DND-41 (cell line): ENCODE results near the gene SOCS1.
A peak's percentile ranks its signal among the peaks of the same experiment; 100 is the strongest.

Experiments used
- ATAC-seq: fragments of 200-7000 bp; cut with Tn5 transposase; 3 replicates; pipeline ENCODE4 v1.9.1; 2021; ENCODE audit warnings: low read depth; ENCODE audit not compliant: insufficient read depth
- DNase-seq: peaks from one replicate; pipeline ENCODE4 v3.0.0-alpha.2; 2020
- H2AFZ ChIP-seq: 2 replicates; pipeline ENCODE4 v1.6.0; 2012; ENCODE audit warnings: low read depth, low read length
- H3K27ac ChIP-seq: 2 replicates; pipeline ENCODE4 v1.5.1; 2012; ENCODE audit warnings: low read length, inconsistent platforms
- H3K27me3 ChIP-seq: fragments of 200-600 bp; sonication (generic); 2 replicates; pipeline ENCODE4 v1.6.0; 2012; ENCODE audit warnings: low read length, mild to moderate bottlenecking, inconsistent platforms; ENCODE audit not compliant: insufficient read depth, poor library complexity
- H3K36me3 ChIP-seq: 2 replicates; pipeline ENCODE4 v1.5.1; 2012; ENCODE audit warnings: low read length, inconsistent platforms; ENCODE audit not compliant: insufficient read depth
- H3K4me1 ChIP-seq: 2 replicates; pipeline ENCODE4 v1.5.1; 2012; ENCODE audit warnings: mild to moderate bottlenecking, low read length; ENCODE audit not compliant: insufficient read depth
- H3K4me2 ChIP-seq: 2 replicates; pipeline ENCODE4 v1.6.0; 2012; ENCODE audit warnings: mild to moderate bottlenecking, moderate library complexity, low read length, inconsistent platforms; ENCODE audit not compliant: insufficient read depth
- H3K4me3 ChIP-seq, 2 experiments: fragments of 200-600 bp in 1 of 2; shearing (Covaris generic) in 1 of 2; 2 replicates each; pipeline ENCODE4 v1.5.1; 2012 to 2016; ENCODE audit warnings: inconsistent platforms in 2 of 2, low read length in 2 of 2, mild to moderate bottlenecking in 2 of 2, low read depth in 1 of 2, moderate library complexity in 1 of 2
- H3K79me2 ChIP-seq: 2 replicates; pipeline ENCODE4 v1.6.0; 2012; ENCODE audit warnings: low read length, inconsistent platforms; ENCODE audit not compliant: insufficient read depth
- H3K9ac ChIP-seq: 2 replicates; pipeline ENCODE4 v1.6.0; 2012; ENCODE audit warnings: low read depth, mild to moderate bottlenecking, inconsistent platforms, low read length, moderate library complexity
- H3K9me3 ChIP-seq: 2 replicates; pipeline ENCODE4 v1.5.1; 2012; ENCODE audit warnings: low read length, moderate library complexity, mild to moderate bottlenecking, inconsistent platforms; ENCODE audit not compliant: insufficient read depth, severe bottlenecking
- H4K20me1 ChIP-seq: 2 replicates; pipeline ENCODE4 v1.6.0; 2012; ENCODE audit warnings: low read length; ENCODE audit not compliant: insufficient read depth
- CTCF ChIP-seq: IDR thresholded peaks from 2 replicates; pipeline ENCODE4 v1.5.1; 2012; ENCODE audit warnings: borderline replicate concordance, low read length, moderate library complexity, mild to moderate bottlenecking; ENCODE audit not compliant: poor library complexity, severe bottlenecking; ENCODE audit errors: extremely low read depth
- EZH2 ChIP-seq: IDR thresholded peaks from 3 replicates; pipeline ENCODE4 v1.6.1; 2012; ENCODE audit warnings: borderline replicate concordance, low read depth, mild to moderate bottlenecking, moderate library complexity, low read length, inconsistent platforms; ENCODE audit not compliant: severe bottlenecking

Gene SOCS1

GRCh38 chr16:11205754-11206581, 50.0 kb downstream of the SOCS1 start:
- Histone ChIP-seq H4K20me1 (no peaks in the 10 kb centered on the region), H3K79me2 (no peaks in the 10 kb centered on the region), H3K27ac (peak overlapping the region; percentile 38), H3K27me3 (no peaks in the 10 kb centered on the region), H2AFZ (no peak overlapping the region), H3K4me3 (no peak overlapping the region), H3K36me3 (no peaks in the 10 kb centered on the region), H3K4me1 (peaks cover 6% of the 10 kb centered on the region; the same call in 1 of the 2 replicates), H3K9ac (no peak overlapping the region), H3K9me3 (peaks cover 5% of the 10 kb centered on the region), H3K4me2 (no peak overlapping the region)
- peak; percentile 28; the same call in 1 of the 3 replicates for ATAC-seq
- no peak for DNase-seq
- TF ChIP-seq CTCF (no peak), EZH2 (no peak)

- H3K4me2 ChIP-seq = no peak overlapping the region
- H3K27ac ChIP-seq = peak overlapping the region; percentile 8; the same call in 1 of the 2 replicates
- peaks cover 6% of the 10 kb centered on the region; the same call in 1 of the 2 replicates for H3K4me1 ChIP-seq
- peaks cover 5% of the 10 kb centered on the region for H3K9me3 ChIP-seq
- ATAC-seq (no peak; the same call in 2 of the 3 replicates), DNase-seq (no peak)
- no peaks in the 10 kb centered on the region for H3K27me3 ChIP-seq
- no peak overlapping the region for H2AFZ ChIP-seq
- no peaks in the 10 kb centered on the region for H3K79me2 ChIP-seq
- H3K4me3 ChIP-seq = no peak overlapping the region
- H3K36me3 ChIP-seq = no peaks in the 10 kb centered on the region
- no peak for TF ChIP-seq EZH2
- no peak for TF ChIP-seq CTCF
- no peaks in the 10 kb centered on the region for H4K20me1 ChIP-seq
- H3K9ac ChIP-seq = no peak overlapping the region
Measured at GRCh38 chr16:11205065-11205699, 50.8 kb downstream of the SOCS1 start.

- Histone ChIP-seq H3K27me3 (no peaks in the 10 kb centered on the region), H3K9me3 (peaks cover 5% of the 10 kb centered on the region), H3K4me3 (no peak overlapping the region), H3K36me3 (no peaks in the 10 kb centered on the region), H3K79me2 (no peaks in the 10 kb centered on the region), H4K20me1 (no peaks in the 10 kb centered on the region), H3K9ac (no peak overlapping the region), H3K4me2 (no peak overlapping the region), H3K27ac (no peak overlapping the region), H2AFZ (no peak overlapping the region), H3K4me1 (peaks cover 6% of the 10 kb centered on the region; the same call in 1 of the 2 replicates)
- ATAC-seq (no peak), DNase-seq (no peak)
- TF ChIP-seq EZH2 (no peak), CTCF (no peak)
Measured at GRCh38 chr16:11204513-11205047, 51.4 kb downstream of the SOCS1 start.
